NCI-H2081 (cell line): ENCODE data around the gene MEDAG.

Source experiments
- DNase-seq, 2 experiments: peaks; one replicate each; lab custom pipeline; 2025; lab: John Stamatoyannopoulos, UW

MEDAG gene

GRCh38 chr13:30905932-30906383 is at the start of gene MEDAG:
MEDAG (plus strand) TSS chr13:30906271; CDS start chr13:30906516, 245 bp downstream.
- DNase-seq: no peak

- no peak for DNase-seq
Observed at GRCh38 chr13:30857018-30857417, 49.1 kb upstream of the MEDAG start.

DNA sequence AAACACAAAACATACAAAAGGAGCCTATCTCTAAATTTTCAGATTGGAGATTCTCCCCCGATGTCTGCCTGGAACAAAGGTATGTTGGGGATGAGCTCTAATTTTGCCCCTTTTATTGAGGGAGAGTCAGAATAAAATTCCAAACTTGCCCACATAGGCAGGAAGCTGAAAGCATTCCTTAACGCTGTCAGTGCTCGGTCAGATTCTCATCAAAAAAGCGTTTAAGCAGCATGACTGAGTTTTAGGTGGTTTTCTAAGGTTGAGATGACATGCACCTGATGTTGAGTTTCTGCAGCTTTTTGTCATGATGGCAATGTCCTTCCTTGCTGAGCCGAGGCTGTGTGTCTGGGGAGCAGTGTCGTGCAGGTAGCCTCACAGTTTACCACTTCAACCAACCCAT is 48.4 kb upstream of the MEDAG start:
- DNase-seq: no peak

- no peak for DNase-seq
Observed at GRCh38 chr13:30859326-30859725, 46.7 kb upstream of the MEDAG start.

DNA sequence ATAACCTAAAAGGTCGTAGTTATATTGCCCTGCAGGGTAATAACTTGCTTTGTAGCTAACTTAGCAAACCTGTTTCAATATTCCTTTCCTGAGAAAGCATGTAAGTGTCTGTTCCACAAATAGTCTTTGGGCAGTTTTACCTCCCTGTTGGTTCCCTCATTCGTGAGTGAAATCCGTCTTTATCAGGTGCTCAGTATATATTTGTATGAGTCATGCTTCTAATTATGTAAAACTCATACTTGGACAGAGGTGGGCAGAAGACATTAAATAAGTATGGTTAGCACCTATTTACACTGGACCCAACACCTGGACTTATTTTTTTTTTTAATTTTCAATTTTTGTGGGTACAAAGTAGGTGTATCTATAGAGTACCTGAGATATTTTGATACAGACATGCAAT is 44.9 kb upstream of the MEDAG start:
- DNase-seq: no peak

DNA sequence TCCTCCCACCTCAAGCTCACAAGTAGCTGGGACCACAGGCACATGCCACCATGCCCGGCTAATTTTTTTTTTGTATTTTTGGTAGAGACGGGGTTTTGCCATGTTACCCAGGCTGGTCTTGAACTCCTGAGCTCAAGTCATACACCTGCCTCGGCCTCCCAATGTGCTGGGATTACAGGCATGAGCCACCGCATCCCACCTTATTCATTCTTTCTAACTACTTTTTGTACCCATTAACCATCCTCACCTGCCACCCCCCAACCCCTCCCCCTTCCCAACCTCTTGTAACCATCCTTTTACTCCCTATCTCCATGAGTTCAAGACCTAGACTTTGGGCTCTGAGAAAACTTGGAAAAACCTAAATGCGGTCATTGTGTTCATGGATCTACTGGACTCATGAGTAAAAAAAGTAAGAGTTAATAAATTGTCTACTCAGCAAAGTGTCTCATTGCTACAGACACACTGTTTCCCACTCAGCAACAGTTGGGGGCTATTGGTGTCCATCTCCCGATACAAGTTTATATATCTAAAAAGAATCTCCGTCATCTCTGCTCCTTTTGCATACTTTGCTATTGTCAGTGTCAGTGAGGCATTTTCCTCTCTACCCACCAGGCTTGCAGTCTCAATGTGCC is 44.1 kb upstream of the MEDAG start:
- DNase-seq: no peak

- no peak for DNase-seq
Observed at GRCh38 chr13:30862707-30863106, 43.4 kb upstream of the MEDAG start.

GRCh38 chr13:30863231-30863630 is 42.8 kb upstream of the MEDAG start:
- no peak for DNase-seq

- no peak for DNase-seq
Observed at GRCh38 chr13:30863796-30864195, 42.3 kb upstream of the MEDAG start.

- no peak for DNase-seq
Observed at GRCh38 chr13:30864433-30865122, 41.5 kb upstream of the MEDAG start.

- DNase-seq: peak; percentile 64 to 82
Observed at GRCh38 chr13:30865123-30866049, 40.7 kb upstream of the MEDAG start.

GRCh38 chr13:30866677-30867076 is 39.4 kb upstream of the MEDAG start:
- DNase-seq: no peak

DNA sequence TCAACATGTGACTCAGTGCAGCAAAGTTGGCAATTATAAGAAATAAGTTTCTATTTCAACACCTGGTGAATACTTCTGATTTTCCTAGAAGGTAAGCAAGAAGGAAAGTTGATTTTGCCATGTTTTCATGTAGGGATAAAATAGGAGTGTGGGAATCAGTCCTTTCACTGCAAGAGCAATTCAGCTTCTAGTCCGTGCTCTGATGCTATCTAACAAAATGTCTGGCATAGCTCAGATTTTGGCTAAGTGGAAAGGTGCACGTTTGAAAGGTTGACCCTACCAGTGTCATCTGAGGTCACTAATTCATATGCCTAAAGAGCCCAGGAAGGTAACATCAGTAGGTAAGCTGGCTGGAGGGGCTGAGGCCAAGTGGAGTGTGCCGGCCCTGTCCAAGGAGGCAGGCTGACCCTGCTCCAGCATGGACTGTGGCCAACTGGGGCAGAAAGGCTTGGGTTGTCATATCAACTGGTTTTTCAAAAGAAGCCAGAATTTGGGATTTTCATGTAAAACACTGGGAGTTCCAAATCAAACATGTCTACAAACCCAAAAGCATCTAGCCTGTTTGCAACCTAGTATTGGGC is 38.9 kb upstream of the MEDAG start:
- no peak for DNase-seq

DNA sequence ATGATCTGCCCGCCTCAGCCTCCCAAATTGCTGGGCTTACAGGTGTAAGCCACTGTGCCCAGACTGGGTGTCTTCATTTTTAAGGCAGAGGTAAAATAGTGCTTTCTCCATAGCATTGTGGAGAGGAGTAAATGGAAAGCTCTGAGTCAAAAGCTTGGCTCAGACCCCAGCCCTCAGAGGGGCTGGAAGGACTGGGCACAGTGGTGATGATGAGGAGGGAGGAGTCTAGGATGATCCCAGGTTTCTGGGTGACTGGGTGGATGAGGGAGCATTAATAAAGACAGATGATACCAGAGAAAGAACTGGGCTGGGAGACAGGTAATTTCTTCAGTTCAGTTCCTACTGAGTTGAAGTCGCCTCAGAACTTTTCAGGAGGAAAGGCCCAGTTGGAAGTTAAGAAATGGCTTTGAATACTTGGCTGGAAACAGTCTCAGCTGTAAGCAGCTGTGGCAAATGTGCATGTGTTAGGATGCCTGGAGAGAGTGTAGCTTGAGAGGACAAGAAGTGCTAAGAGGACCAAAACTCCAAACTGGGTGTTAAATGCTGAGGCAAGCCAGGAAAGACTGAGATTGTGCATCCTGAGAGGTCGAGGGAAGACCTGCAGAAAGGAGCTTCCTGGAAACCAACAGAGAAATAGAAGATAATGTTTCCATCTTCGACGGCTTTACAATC is 37.1 kb upstream of the MEDAG start:
- no peak for DNase-seq

GRCh38 chr13:30869491-30869890 is 36.6 kb upstream of the MEDAG start:
- DNase-seq: no peak

DNA sequence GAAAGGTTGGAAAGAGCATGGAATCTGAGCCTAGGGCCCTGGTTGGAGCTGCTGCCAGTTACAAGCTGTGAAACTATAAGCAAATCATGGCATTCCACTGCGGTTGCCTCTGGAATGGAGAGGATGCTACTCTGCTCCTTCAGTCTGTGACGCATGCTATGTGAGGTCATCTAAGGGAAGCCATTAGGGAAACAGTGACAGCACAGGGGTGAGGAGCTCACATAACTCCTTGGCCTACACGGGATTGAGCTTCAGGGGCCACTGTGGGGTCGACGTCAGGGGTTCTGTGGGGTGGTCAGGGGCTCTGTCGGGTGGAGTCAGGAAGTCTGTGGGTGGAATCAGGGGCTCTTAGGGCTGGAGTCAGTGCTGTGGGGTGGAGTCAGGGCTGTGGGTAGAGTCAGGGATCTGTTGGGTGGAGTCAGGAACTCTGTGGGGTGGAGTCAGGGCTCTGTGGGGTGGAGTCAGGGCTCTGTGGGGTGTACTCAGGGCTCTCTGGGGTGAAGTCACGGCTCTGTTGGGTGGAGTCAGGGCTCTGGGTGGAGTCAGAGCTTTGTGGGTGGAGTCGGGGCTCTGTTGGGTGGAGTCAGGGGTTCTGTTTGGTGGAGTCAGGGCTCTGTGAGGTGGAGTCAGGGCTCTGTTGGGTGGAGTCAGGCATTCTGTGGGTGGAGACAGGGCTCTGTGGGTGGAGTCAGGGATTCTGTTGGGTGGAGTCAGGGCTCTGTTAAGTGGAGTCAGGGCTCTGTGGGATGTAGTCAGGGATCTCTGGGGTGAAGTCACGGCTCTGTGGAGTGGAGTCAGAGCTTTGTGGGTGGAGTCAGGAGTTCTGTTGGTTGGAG is 35.8 kb upstream of the MEDAG start:
- DNase-seq: no peak

DNA sequence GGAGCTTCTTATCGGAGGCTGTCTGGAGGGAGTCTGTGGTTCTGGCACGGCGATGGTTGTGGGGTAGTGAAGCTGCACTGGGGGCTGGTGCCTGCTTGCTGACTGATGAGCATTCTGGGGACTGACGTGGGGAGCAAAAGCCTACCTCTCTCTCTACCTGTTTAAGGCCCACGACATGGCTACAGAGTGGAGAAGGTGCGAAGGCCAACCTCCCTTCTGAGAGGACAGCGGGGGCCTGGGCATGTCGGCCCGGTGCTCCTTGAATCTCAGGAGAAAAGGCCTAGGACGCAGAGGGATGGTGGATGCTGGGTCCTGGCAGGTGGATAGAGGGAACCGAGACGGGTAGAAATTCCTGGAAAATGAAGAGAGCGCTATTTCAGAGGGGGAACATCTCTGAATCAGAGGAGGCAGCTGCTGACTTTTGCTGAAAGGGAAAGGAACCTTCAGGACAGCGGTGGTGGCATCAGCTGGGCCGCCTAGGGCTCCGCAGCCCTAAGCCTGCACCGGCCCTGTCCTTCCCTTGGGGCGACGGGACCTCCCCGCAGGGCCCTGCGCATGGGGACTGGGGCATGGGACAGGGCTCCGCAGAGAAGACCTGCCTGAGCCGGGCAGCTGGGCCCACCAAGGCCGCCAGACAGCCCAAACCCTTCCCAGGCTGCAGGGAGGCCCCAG is 35.0 kb upstream of the MEDAG start:
- DNase-seq: no peak

DNA sequence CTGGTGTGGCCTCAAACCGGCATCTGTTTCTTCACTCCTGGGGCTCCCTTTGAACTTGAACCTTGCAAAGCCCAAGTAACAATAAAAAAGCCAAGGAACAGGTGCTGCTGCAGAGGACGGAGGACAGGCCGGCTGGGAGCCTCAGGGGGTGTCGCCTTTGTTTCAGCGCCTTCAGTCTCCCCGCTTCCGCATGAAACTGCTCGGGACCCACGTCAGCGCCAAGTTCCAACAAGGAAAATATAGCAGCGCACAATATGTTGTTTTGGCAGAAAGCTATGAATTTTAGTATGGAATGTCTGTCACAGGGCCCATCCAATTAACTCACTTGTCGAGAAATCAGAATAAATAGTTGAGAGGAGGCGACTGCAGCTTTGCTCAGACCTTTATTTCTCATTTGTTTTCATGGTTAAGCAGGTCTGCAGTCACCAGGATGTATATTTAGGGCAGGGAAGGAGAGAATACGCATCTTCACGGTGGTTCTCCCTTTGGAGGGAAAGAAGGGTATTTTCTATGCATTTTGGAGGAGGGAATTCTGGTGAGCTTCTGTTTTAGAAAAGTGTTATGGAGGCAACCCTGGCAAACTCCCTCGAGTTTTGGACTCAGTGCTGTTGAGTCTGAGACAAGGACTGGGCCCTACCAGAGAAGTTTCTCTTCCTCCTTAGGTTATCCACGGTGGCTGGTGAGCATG is 34.3 kb upstream of the MEDAG start:
- DNase-seq: no peak

DNA sequence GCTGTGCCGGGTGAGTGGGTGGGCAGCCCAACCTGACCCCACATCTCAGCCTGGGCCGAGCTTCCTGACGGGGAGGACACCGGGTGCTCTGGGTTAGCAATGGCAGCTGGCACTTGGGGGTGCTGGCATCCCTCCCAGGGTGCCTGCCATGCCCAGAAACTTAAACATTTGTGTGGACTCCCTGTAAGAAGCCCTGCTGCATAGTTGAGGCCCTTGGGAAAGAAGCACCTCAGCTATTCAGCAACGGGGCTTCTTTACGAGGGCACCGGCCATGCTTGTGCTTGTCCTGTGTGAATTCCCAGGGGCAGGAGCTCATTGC is 33.8 kb upstream of the MEDAG start:
- no peak for DNase-seq
